Stimulated activated naive B cell treated with anti-CD40 and anti-IgM and Interleukin-4, amounts not matched to agents 10 μg/mL and 1 μg/mL and 100 μg/mL, for 72 hours (primary cell): ENCODE data around the gene CEBPE.
"Not testable (repeated sequence)": the region's sequence is repeated elsewhere in the genome, so short reads cannot be mapped to it uniquely, and the experiment has no call there.

Experiments
- ATAC-seq, 2 donors: fragments of 150-1000 bp; cut with Tn5 transposase; replicated peaks; 2 replicates each; pipeline ENCODE4 v1.10.0; 2021; ENCODE audit warnings: moderate library complexity in 1 of 2
- DNase-seq: peaks from one replicate; pipeline ENCODE4 v3.0.0; 2021
- H3K27ac Mint-ChIP-seq: one replicate; pipeline ENCODE4 v1.8.0; 2022; ENCODE audit warnings: mild to moderate bottlenecking, mixed read lengths
- H3K27me3 Mint-ChIP-seq, 2 donors: one replicate each; pipeline ENCODE4 v1.8.0; 2022; ENCODE audit warnings: mixed read lengths in 2 of 2
- H3K36me3 Mint-ChIP-seq, 2 donors: one replicate each; pipeline ENCODE4 v1.8.0; 2022; ENCODE audit warnings: mixed read lengths in 2 of 2, mild to moderate bottlenecking in 1 of 2
- H3K4me1 Mint-ChIP-seq, 2 donors: one replicate each; pipeline ENCODE4 v1.8.0; 2022; ENCODE audit warnings: mixed read lengths in 2 of 2, mild to moderate bottlenecking in 1 of 2
- H3K4me3 Mint-ChIP-seq, 2 donors: one replicate each; pipeline ENCODE4 v1.8.0; 2022; ENCODE audit warnings: mild to moderate bottlenecking in 2 of 2, mixed read lengths in 2 of 2, moderate library complexity in 1 of 2
- H3K9me3 Mint-ChIP-seq, 2 donors: one replicate each; pipeline ENCODE4 v1.8.0; 2022; ENCODE audit warnings: mixed read lengths in 2 of 2, mild to moderate bottlenecking in 1 of 2

The CEBPE gene

GRCh38 chr14:23109769-23110168, 9.3 kb downstream of the CEBPE start:
- no peak for ATAC-seq
- peaks cover 4 to 7% of the 10 kb centered on the region in 2 donors for H3K4me1 Mint-ChIP-seq
- peaks cover 7 to 14% of the 10 kb centered on the region in 2 donors for H3K27me3 Mint-ChIP-seq
- H3K36me3 Mint-ChIP-seq, result no peaks in the 10 kb centered on the region
- DNase-seq, result no peak
- H3K9me3 Mint-ChIP-seq, result no peaks in the 10 kb centered on the region
- H3K27ac Mint-ChIP-seq, result no peak overlapping the region
- H3K4me3 Mint-ChIP-seq, result no peak overlapping the region

DNA sequence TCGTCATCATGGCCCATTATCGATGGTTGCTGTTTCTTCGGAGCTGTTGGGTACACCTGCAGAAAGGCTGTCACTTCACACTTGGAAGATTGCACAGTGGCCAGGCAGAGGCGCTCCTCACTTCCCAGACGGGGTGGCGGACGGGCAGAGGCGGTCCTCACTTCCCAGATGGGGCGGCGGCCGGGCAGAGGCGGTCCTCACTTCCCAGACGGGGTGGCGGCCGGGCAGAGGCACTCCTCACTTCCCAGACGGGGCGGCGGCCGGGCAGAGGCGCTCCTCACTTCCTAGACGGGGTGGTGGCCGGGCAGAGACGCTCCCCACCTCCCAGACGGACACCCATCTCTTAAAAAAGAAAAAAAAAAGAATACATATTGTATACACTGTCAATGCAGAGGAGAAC, 10.9 kb downstream of the CEBPE start:
- not testable (repeated sequence) for H3K4me1 Mint-ChIP-seq, ATAC-seq, H3K27me3 Mint-ChIP-seq, H3K9me3 Mint-ChIP-seq, H3K4me3 Mint-ChIP-seq, H3K36me3 Mint-ChIP-seq, DNase-seq, H3K27ac Mint-ChIP-seq

- DNase-seq, H3K4me1 Mint-ChIP-seq, H3K9me3 Mint-ChIP-seq, H3K27ac Mint-ChIP-seq, ATAC-seq, H3K27me3 Mint-ChIP-seq, H3K4me3 Mint-ChIP-seq, H3K36me3 Mint-ChIP-seq: not testable (repeated sequence)
Observed at GRCh38 chr14:23107620-23108019, 11.4 kb downstream of the CEBPE start.

- ATAC-seq, result no peak
- Mint-ChIP-seq H3K36me3 (no peaks in the 10 kb centered on the region), H3K27me3 (no peaks in the 10 kb centered on the region), H3K4me1 (peaks cover 4 to 7% of the 10 kb centered on the region in 2 donors), H3K27ac (no peak overlapping the region), H3K4me3 (no peak overlapping the region), H3K9me3 (no peaks in the 10 kb centered on the region)
- no peak for DNase-seq
Observed at GRCh38 chr14:23106747-23107045, 12.4 kb downstream of the CEBPE start.

- H3K9me3 Mint-ChIP-seq, result no peaks in the 10 kb centered on the region
- no peak for DNase-seq
- H3K27me3 Mint-ChIP-seq, result no peaks in the 10 kb centered on the region
- ATAC-seq, result no peak
- H3K4me1 Mint-ChIP-seq, result peaks cover 5 to 9% of the 10 kb centered on the region in 2 donors
- H3K36me3 Mint-ChIP-seq, result no peaks in the 10 kb centered on the region
- H3K4me3 Mint-ChIP-seq, result no peak overlapping the region
- H3K27ac Mint-ChIP-seq, result no peak overlapping the region
Observed at GRCh38 chr14:23105348-23105824, 13.7 kb downstream of the CEBPE start.

- Mint-ChIP-seq H3K9me3 (no peaks in the 10 kb centered on the region), H3K36me3 (peaks cover 3% of the 10 kb centered on the region in 2 donors), H3K4me3 (no peak within 1 kb of the TSS), H3K4me1 (peaks cover 10 to 15% of the 10 kb centered on the region in 2 donors), H3K27ac (no peak within 1 kb of the TSS), H3K27me3 (no peaks in the 10 kb centered on the region)
- ATAC-seq (no peak), DNase-seq (no peak)
Observed at GRCh38 chr14:23104591-23105347, 14.3 kb downstream of the CEBPE start, which contains the start of gene CIROP. TSS of gene CIROP (minus strand) at chr14:23104989. CDS start at chr14:23104920, 69 bp downstream.

- no peak for ATAC-seq
- H3K27ac Mint-ChIP-seq, result no peak overlapping the region
- DNase-seq, result no peak
- H3K27me3 Mint-ChIP-seq, result no peaks in the 10 kb centered on the region
- H3K4me1 Mint-ChIP-seq, result peaks cover 11 to 15% of the 10 kb centered on the region in 2 donors
- H3K4me3 Mint-ChIP-seq, result no peak overlapping the region
- H3K9me3 Mint-ChIP-seq, result no peaks in the 10 kb centered on the region
- H3K36me3 Mint-ChIP-seq, result peaks cover 3 to 10% of the 10 kb centered on the region in 2 donors
Observed at GRCh38 chr14:23104070-23104590, 14.9 kb downstream of the CEBPE start.

- DNase-seq, result no peak
- Mint-ChIP-seq H3K9me3 (no peaks in the 10 kb centered on the region), H3K27me3 (no peaks in the 10 kb centered on the region)
Observed at GRCh38 chr14:23103581-23103980, 15.5 kb downstream of the CEBPE start.

DNA sequence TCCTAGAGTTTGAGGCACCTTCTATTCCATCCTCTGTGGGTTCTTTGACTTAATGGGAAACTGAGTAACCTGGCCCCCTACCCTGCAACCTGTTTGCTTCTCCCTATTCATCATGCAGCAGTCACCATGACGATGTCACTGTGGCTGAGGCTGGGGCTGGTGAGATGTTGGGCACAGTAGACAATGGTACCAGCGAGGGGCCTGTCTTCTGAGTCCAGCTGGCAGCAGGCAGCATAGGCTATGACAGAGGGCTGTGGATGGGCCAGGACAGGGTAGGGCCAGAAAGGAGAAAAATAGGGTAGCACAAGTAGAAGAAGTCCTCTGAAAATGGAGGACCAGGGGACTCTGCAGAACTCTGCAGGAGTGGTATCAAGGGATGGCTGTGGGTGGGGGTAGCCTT, 16.3 kb downstream of the CEBPE start:
- ATAC-seq, result no peak

More at GRCh38 chr14:23103581-23103980, 15.5 kb downstream of the CEBPE start:
- no peak overlapping the region for H3K4me3 Mint-ChIP-seq
- no peak for ATAC-seq
- H3K4me1 Mint-ChIP-seq, result peaks cover 11 to 15% of the 10 kb centered on the region in 2 donors
- peaks cover 3 to 11% of the 10 kb centered on the region in 2 donors for H3K36me3 Mint-ChIP-seq
- H3K27ac Mint-ChIP-seq, result no peak overlapping the region

GRCh38 chr14:23101986-23102625, 16.9 kb downstream of the CEBPE start:
- Mint-ChIP-seq H3K27me3 (no peaks in the 10 kb centered on the region), H3K27ac (no peak overlapping the region), H3K36me3 (peaks cover 8 to 18% of the 10 kb centered on the region in 2 donors), H3K9me3 (no peaks in the 10 kb centered on the region), H3K4me3 (no peak overlapping the region), H3K4me1 (peaks cover 16 to 23% of the 10 kb centered on the region in 2 donors)
- DNase-seq (no peak), ATAC-seq (no peak)

More for the DNA sequence above, 16.3 kb downstream of the CEBPE start:
- Mint-ChIP-seq H3K4me3 (no peak overlapping the region), H3K4me1 (peaks cover 11 to 16% of the 10 kb centered on the region in 2 donors), H3K27me3 (no peaks in the 10 kb centered on the region), H3K27ac (no peak overlapping the region), H3K9me3 (no peaks in the 10 kb centered on the region), H3K36me3 (peaks cover 3 to 12% of the 10 kb centered on the region in 2 donors)
- no peak for DNase-seq

GRCh38 chr14:23101213-23101970, 17.7 kb downstream of the CEBPE start:
- ATAC-seq (no peak), DNase-seq (no peak)
- Mint-ChIP-seq H3K36me3 (peaks cover 12 to 20% of the 10 kb centered on the region in 2 donors), H3K4me3 (no peak overlapping the region), H3K27ac (no peak overlapping the region), H3K27me3 (no peaks in the 10 kb centered on the region), H3K4me1 (peaks cover 18 to 29% of the 10 kb centered on the region in 2 donors), H3K9me3 (no peaks in the 10 kb centered on the region)

DNA sequence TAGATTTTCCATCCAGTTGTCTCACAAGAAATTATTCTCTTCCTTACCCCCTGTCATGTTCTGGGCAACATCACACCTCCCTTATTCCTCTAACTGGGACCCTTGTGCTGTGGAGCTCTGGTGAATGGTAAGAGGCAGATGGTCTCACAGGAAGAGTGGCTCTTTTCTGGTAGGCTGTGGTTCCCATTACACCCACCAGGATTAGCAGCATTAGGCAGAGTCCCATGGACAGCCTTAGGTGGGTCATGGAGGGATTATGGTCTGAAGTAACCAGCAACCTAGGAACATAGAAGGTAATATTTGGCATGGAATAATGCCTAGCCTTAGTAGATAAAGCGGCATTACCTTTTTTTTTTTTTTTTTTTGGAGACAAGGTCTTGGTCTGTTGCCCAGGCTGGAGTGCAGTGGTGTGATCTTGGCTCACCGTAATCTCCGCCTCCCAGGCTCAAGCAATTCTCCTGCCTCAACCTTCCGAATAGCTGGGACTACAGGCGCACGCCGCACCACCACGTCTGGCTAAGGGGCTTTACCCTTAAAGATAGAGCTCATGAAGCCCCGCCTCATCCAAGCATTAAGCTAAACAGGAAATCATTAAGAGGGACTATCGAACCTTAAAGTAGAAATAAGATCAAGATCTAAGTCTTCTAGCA, 19.7 kb downstream of the CEBPE start:
- no peaks in the 10 kb centered on the region for H3K9me3 Mint-ChIP-seq
- peaks cover 12 to 20% of the 10 kb centered on the region in 2 donors for H3K36me3 Mint-ChIP-seq
- no peak overlapping the region for H3K4me3 Mint-ChIP-seq
- ATAC-seq, result no peak
- H3K27me3 Mint-ChIP-seq, result no peaks in the 10 kb centered on the region
- H3K4me1 Mint-ChIP-seq, result peaks cover 15 to 24% of the 10 kb centered on the region in 2 donors
- no peak overlapping the region for H3K27ac Mint-ChIP-seq
- DNase-seq, result no peak

GRCh38 chr14:23097786-23098185, 21.3 kb downstream of the CEBPE start:
- Mint-ChIP-seq H3K4me3 (peak overlapping the region in 1 of 2 donors; percentile 8), H3K9me3 (no peaks in the 10 kb centered on the region), H3K27me3 (no peaks in the 10 kb centered on the region), H3K36me3 (peaks cover 12 to 24% of the 10 kb centered on the region in 2 donors), H3K4me1 (peaks cover 22 to 32% of the 10 kb centered on the region in 2 donors), H3K27ac (no peak overlapping the region)
- no peak for ATAC-seq
- no peak for DNase-seq
